C4-2B (cell line): Measurements from ENCODE around the gene HAGH.

Experiments
- CTCF ChIP-seq: fragments of 450-650 bp; conservative IDR thresholded peaks from 2 replicates; pipeline ENCODE4 v1.5.1; 2017; ENCODE audit warnings: mild to moderate bottlenecking
- ZFX ChIP-seq: fragments of 450-650 bp; IDR thresholded peaks from 2 replicates; pipeline ENCODE4 v1.6.1; 2017

- TF ChIP-seq CTCF (no peak), ZFX (no peak)
These were observed 57.7 kb downstream of the HAGH start for GRCh38 chr16:1768767-1769401.
